MM.1S (cell line): ENCODE results near the gene FCHSD1.
"Not testable (repeated sequence)": the region's sequence is repeated elsewhere in the genome, so short reads cannot be mapped to it uniquely, and the experiment has no call there.

ENCODE experiments used
- DNase-seq: peaks from one replicate; pipeline ENCODE4 v3.0.0-alpha.2; 2015
- H2AFZ ChIP-seq: fragments of 300-600 bp; sonication (generic); 2 replicates; pipeline ENCODE4 v1.6.0; 2016; ENCODE audit warnings: antibody characterized with exemption, low read length
- H3F3A ChIP-seq: fragments of 300-600 bp; sonication (generic); 2 replicates; pipeline ENCODE4 v1.6.1; 2016; ENCODE audit warnings: mild to moderate bottlenecking, antibody characterized with exemption, low read length, moderate library complexity, mixed read lengths; ENCODE audit not compliant: insufficient read depth
- H3K27ac ChIP-seq: fragments of 300-600 bp; sonication (generic); 2 replicates; pipeline ENCODE4 v1.5.1; 2016; ENCODE audit warnings: mild to moderate bottlenecking, low read length
- H3K27me3 ChIP-seq: fragments of 300-600 bp; sonication (generic); replicated peaks from 2 replicates; pipeline ENCODE4 v1.6.0; 2016; ENCODE audit warnings: low read length; ENCODE audit not compliant: insufficient read depth
- H3K36me3 ChIP-seq: fragments of 300-600 bp; sonication (generic); replicated peaks from 2 replicates; pipeline ENCODE4 v1.6.1; 2016; ENCODE audit warnings: mild to moderate bottlenecking, low read length, mixed read lengths; ENCODE audit not compliant: insufficient read depth
- H3K4me1 ChIP-seq: fragments of 300-600 bp; sonication (generic); 2 replicates; pipeline ENCODE4 v1.6.1; 2016; ENCODE audit warnings: low read length, mixed read lengths
- H3K4me2 ChIP-seq: fragments of 300-600 bp; sonication (generic); 2 replicates; pipeline ENCODE4 v1.6.0; 2016; ENCODE audit warnings: low read depth, low read length
- H3K4me3 ChIP-seq: fragments of 300-600 bp; sonication (generic); 2 replicates; pipeline ENCODE4 v1.5.1; 2016; ENCODE audit warnings: low read length, mixed read lengths
- H3K79me2 ChIP-seq: fragments of 300-600 bp; sonication (generic); 2 replicates; pipeline ENCODE4 v1.6.1; 2016; ENCODE audit warnings: mixed run types, low read length, mixed read lengths
- H3K9ac ChIP-seq: fragments of 300-600 bp; sonication (generic); 2 replicates; pipeline ENCODE4 v1.6.1; 2016; ENCODE audit warnings: low read length, mixed read lengths
- H3K9me2 ChIP-seq: fragments of 300-600 bp; sonication (generic); replicated peaks from 2 replicates; pipeline ENCODE4 v1.6.1; 2016; ENCODE audit warnings: mild to moderate bottlenecking, low read length, mixed read lengths; ENCODE audit not compliant: insufficient read depth
- H3K9me3 ChIP-seq: fragments of 300-600 bp; sonication (generic); replicated peaks from 2 replicates; pipeline ENCODE4 v1.6.1; 2016; ENCODE audit warnings: mild to moderate bottlenecking, low read length, mixed read lengths; ENCODE audit not compliant: insufficient read depth
- H4K20me1 ChIP-seq: fragments of 300-600 bp; sonication (generic); 2 replicates; pipeline ENCODE4 v1.6.1; 2016; ENCODE audit warnings: mild to moderate bottlenecking, low read length, moderate library complexity, mixed read lengths; ENCODE audit not compliant: insufficient read depth
- CTCF ChIP-seq: fragments of 300-600 bp; sonication (generic); IDR thresholded peaks from 2 replicates; pipeline ENCODE4 v1.5.1; 2016; ENCODE audit warnings: antibody characterized with exemption, low read length, mixed read lengths
- EZH2 ChIP-seq: fragments of 300-600 bp; sonication (generic); optimal IDR thresholded peaks from 2 replicates; pipeline ENCODE3; 2017; ENCODE audit warnings: low read depth, mild to moderate bottlenecking, antibody characterized with exemption, low read length, mixed read lengths
- EZH2phosphoT487 ChIP-seq: fragments of 300-600 bp; sonication (generic); IDR thresholded peaks from 2 replicates; pipeline ENCODE4 v1.6.1; 2018; ENCODE audit warnings: antibody characterized with exemption, low read length

FCHSD1 gene

GRCh38 chr5:141617128-141617527 lies 34.1 kb downstream of the FCHSD1 start:
- Histone ChIP-seq H3K9me3 (no peaks in the 10 kb centered on the region), H3K36me3 (0 out of 2 replicates have a peak, but pooled peaks cover 3% of the 10 kb centered on the region), H3K9ac (peak overlapping the region; percentile 90; the same call in 1 of the 2 replicates), H2AFZ (no peak overlapping the region), H3K4me1 (peaks cover 15% of the 10 kb centered on the region), H3F3A (peaks cover 20% of the 10 kb centered on the region; the same call in 1 of the 2 replicates), H3K9me2 (no peaks in the 10 kb centered on the region), H4K20me1 (no peaks in the 10 kb centered on the region; the same call in 1 of the 2 replicates), H3K4me2 (peak overlapping the region; percentile 77), H3K79me2 (peaks cover 65% of the 10 kb centered on the region), H3K27me3 (no peaks in the 10 kb centered on the region), H3K27ac (no peak overlapping the region), H3K4me3 (peak overlapping the region; percentile 85)
- no peak for TF ChIP-seq CTCF
- TF ChIP-seq EZH2phosphoT487, result no peak
- no peak for TF ChIP-seq EZH2
- DNase-seq, result no peak

- no peak for TF ChIP-seq EZH2
- H3F3A ChIP-seq, result peaks cover 11% of the 10 kb centered on the region; the same call in 1 of the 2 replicates
- H4K20me1 ChIP-seq, result no peaks in the 10 kb centered on the region; the same call in 1 of the 2 replicates
- no peaks in the 10 kb centered on the region for H3K27me3 ChIP-seq
- no peak overlapping the region for H3K9ac ChIP-seq
- no peak overlapping the region for H3K4me3 ChIP-seq
- peaks cover 15% of the 10 kb centered on the region for H3K4me1 ChIP-seq
- H3K4me2 ChIP-seq, result peak overlapping the region; percentile 77
- H3K9me3 ChIP-seq, result no peaks in the 10 kb centered on the region
- no peak for DNase-seq
- 0 out of 2 replicates have a peak, but pooled peaks cover 3% of the 10 kb centered on the region for H3K36me3 ChIP-seq
- H3K27ac ChIP-seq, result no peak overlapping the region
- peaks cover 74% of the 10 kb centered on the region for H3K79me2 ChIP-seq
- H2AFZ ChIP-seq, result no peak overlapping the region
- H3K9me2 ChIP-seq, result no peaks in the 10 kb centered on the region
Measured at GRCh38 chr5:141615991-141616720, 35.1 kb downstream of the FCHSD1 start.

GRCh38 chr5:141613344-141613743 lies 37.9 kb downstream of the FCHSD1 start:
- Histone ChIP-seq H3K9me3 (no peaks in the 10 kb centered on the region), H4K20me1 (no peaks in the 10 kb centered on the region; the same call in 1 of the 2 replicates), H3K9me2 (no peaks in the 10 kb centered on the region), H3K4me3 (no peak overlapping the region), H3K9ac (no peak overlapping the region), H2AFZ (no peak overlapping the region), H3K4me1 (peaks cover 8% of the 10 kb centered on the region), H3K4me2 (no peak overlapping the region), H3F3A (peaks cover 7% of the 10 kb centered on the region; the same call in 1 of the 2 replicates), H3K27ac (no peak overlapping the region), H3K36me3 (0 out of 2 replicates have a peak, but pooled peaks cover 3% of the 10 kb centered on the region), H3K27me3 (no peaks in the 10 kb centered on the region), H3K79me2 (peaks cover 99% of the 10 kb centered on the region)
- TF ChIP-seq EZH2phosphoT487 (no peak), EZH2 (no peak), CTCF (no peak)
- DNase-seq, result no peak

- Histone ChIP-seq H3K4me3 (no peak overlapping the region), H2AFZ (no peak overlapping the region), H3K79me2 (peaks cover 99% of the 10 kb centered on the region), H3K9ac (no peak overlapping the region), H4K20me1 (no peaks in the 10 kb centered on the region; the same call in 1 of the 2 replicates), H3K36me3 (no peaks in the 10 kb centered on the region), H3F3A (peaks cover 9% of the 10 kb centered on the region; the same call in 1 of the 2 replicates), H3K27me3 (no peaks in the 10 kb centered on the region), H3K9me3 (no peaks in the 10 kb centered on the region), H3K4me2 (no peak overlapping the region), H3K27ac (no peak overlapping the region), H3K9me2 (no peaks in the 10 kb centered on the region), H3K4me1 (peaks cover 11% of the 10 kb centered on the region)
- TF ChIP-seq EZH2 (no peak), CTCF (no peak), EZH2phosphoT487 (no peak)
- no peak for DNase-seq
Measured at GRCh38 chr5:141611289-141611688, 39.9 kb downstream of the FCHSD1 start.

DNA sequence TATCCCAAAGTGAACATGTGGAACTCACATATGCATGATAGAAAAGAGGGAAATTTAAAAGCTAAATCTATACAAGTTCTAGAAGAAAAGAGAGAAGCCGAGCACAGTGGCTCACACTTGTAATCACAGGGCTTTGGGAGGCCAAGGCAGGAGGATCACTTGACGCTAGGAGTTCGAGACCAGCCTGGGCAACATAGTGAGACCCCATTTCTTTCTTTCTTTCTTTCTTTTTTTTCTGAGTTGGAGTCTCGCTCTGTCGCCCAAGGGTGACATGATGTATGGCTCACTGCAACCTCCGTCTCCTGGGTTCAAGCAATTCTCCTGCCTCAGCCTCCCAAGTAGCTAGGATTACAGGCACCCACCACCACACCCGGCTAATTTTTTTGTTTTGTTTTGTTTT lies 41.3 kb downstream of the FCHSD1 start:
- H3K9ac ChIP-seq, H3K27me3 ChIP-seq, H2AFZ ChIP-seq, H3K9me2 ChIP-seq, H3K4me2 ChIP-seq, H3K27ac ChIP-seq, H3K9me3 ChIP-seq, DNase-seq, H3K4me3 ChIP-seq, H3K36me3 ChIP-seq, H4K20me1 ChIP-seq: not testable (repeated sequence)
- Histone ChIP-seq H3K4me1 (peaks cover 22% of the 10 kb centered on the region), H3F3A (peaks cover 22% of the 10 kb centered on the region), H3K79me2 (peaks cover 92% of the 10 kb centered on the region)
